Forelimb muscle (tissue), 1 donor: ENCODE measurements around the gene FRA10AC1. TPM values are rescaled to one million over a fixed set of nuclear protein-coding genes. Genes with fewer than 3 reads are reported as not detected.
A peak's percentile ranks its signal among the peaks of the same experiment; 100 is the strongest.

Source experiments
- DNase-seq: peaks from one replicate; pipeline ENCODE4 v3.0.0-alpha.2; 2013; ENCODE audit warnings: low read depth
- polyA plus RNA-seq: library from polyadenylated mRNA; unstranded; fragments of 120-200 nt; gene quantifications from one replicate; pipeline ENCODE4 v1.2.1, GENCODE V29; 2013; ENCODE audit not compliant: insufficient read length

FRA10AC1 gene
- 25.9 TPM for polyA plus RNA-seq

DNA sequence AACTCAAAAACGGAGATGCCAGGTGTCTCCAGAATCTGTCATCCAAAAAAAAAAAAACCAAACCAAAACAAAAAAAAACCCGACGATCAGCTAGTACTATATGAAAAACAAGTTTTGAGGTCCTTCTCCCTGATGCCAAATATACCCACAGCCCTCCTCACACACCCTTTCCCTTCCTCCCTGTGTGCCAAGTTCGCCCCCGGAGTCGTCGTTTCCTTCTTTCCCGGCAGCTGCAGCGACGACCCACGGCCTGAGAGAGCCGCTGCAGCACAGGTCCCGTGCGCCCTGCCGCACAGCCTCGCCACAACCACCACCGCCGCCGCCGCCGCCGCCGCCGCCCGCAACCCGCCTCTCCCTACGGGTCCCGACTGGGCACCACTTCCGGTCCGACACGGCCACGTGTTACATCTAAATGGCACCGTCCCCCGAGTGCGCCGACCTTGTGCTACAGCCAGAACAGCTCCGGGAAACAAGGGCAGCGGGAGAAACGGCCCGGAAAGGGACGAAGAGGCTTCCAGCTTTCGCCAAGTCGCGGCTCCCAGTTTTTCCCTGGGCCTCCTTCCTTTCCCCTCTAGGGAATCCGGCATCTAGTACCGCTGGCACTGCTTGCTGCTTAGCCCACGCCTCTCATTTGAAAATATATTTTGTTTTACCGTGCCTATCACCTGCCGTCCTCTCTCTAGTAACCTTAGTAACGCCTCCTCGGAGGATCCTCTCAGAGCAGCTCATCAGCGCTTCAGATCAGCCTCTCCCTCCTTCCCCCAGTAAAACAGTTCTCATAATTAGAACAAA, at the start of gene FRA10AC1:
TSS of gene FRA10AC1 (minus strand) at position 383 of the 792 bp plus-strand sequence. CDS start 2,486 bp downstream, outside the sequence.
- peak; percentile 77 for DNase-seq

- no peak for DNase-seq
Measured at GRCh38 chr10:93751832-93752231, 49.4 kb upstream of the FRA10AC1 start.

DNA sequence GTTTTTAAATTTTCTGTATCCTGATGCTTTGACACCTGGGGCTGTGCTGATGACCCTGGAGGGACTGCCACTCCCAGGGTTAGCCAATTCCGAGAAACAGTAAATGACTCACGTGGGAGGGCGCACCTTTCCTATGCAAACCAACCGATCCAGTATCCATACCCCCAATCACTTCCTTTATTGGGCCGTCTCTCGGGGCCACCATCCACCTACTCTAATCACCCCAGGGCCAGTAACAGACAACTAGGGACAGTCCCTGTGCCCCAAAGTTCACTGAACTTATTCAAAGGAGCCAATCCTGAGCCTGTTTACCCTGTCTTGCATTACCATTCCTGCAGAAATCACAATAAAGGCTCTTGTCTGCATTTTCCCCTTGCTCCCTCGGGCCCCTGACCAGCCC, 48.7 kb upstream of the FRA10AC1 start:
- no peak for DNase-seq

DNA sequence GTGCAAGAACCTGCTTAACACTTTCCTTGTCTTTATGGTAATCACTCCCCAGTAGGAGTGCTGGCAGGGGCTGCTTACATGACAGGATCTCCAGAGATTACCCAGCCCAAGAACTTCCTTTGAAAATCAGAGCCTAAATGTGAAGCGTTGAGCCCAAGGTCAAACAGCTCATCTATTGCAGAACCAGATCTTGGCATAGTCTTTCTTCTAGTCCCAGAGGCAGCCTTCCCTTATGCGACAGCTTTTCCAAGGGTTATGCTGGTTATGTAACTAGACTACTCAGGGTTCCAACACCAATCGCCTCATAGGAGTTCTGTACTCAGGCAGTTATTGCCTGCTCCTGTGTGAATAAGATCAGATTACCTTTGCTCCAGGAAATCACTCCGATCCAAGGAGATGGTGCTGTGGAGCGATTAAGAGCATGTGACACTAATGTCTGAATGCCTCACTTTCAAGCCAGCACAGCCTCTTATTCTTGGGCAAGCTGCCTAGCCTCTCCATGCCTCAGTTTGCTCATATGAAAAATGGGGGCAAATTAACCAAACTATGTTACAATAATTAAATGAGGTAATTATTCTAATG, 46.9 kb upstream of the FRA10AC1 start:
- no peak for DNase-seq

DNA sequence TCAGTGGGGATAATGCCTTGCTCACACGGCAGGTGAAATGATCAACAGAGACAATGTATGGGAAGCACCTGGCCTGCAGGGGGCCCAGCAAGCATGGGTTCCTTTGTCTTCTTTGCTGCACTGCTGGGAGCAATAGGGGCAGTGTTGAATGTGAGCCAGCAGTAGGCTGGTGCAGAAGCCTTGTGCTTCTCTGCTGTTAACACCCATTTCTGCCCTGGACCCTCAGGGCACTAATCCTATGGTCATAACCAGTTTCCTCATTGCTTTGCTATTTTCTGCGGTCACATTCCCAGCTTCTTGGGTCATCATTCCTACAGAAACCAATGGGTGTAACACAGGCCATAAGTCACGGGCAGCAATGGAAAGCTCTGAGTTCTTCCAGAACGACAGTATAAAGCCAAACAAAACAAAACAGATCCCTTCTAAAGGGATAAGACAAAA, 44.5 kb upstream of the FRA10AC1 start:
- no peak for DNase-seq

DNA sequence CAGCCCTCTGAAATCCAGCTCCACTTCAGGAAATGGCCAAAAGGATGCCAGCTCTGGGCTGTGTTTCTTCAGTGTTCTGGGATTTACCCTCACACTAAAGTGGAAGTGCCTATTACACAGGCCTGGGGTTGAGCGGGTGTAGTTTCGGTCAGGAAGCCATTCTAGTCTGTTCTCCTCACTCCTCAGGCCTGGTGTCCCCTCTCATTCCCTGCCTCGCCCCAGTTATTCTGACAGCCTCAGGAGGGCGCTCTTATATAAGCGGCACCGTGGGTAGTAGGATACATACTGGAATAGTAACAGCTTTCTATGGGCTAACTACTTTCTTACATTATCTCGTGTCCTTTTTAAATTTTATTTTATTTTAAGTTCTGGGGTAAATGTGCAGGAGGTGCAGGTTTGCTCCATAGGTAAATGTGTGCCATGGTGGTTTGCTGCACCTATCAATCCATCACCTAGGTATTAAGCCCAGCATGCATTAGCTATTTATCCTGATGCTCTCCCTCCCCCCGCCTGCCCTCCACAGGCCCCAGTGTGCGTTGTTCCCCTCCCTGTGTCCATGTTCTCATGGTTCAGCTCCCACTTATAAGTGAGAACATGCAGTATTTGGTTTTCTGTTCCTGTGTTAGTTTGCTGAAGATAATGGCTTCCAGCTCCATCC, 43.1 kb upstream of the FRA10AC1 start:
- DNase-seq: no peak

- no peak for DNase-seq
Measured at GRCh38 chr10:93742633-93743349, 40.4 kb upstream of the FRA10AC1 start.

DNA sequence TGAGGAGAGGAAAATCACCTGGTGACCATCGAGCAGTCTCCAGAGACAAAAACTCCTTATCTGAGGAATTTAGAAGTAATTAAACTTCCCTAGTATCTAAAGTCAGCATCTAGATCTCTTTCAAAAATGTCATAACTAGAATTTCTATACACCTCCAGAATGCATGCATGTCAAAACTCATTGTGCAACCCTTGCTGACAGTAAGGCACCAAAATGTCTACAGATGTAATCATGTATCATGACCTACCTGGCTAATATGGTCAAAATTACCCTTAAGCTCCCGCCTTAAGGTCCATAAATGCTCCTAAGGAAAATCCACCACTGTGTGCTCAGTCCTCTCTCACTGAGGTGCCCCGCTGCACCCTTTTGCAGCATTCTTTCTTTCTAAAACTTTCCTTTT, 39.0 kb upstream of the FRA10AC1 start:
- no peak for DNase-seq

- no peak for DNase-seq
Measured at GRCh38 chr10:93726024-93726423, 23.6 kb upstream of the FRA10AC1 start.

- no peak for DNase-seq
Measured at GRCh38 chr10:93723153-93723552, 20.8 kb upstream of the FRA10AC1 start.

- DNase-seq: no peak
Measured at GRCh38 chr10:93722550-93722949, 20.2 kb upstream of the FRA10AC1 start.

DNA sequence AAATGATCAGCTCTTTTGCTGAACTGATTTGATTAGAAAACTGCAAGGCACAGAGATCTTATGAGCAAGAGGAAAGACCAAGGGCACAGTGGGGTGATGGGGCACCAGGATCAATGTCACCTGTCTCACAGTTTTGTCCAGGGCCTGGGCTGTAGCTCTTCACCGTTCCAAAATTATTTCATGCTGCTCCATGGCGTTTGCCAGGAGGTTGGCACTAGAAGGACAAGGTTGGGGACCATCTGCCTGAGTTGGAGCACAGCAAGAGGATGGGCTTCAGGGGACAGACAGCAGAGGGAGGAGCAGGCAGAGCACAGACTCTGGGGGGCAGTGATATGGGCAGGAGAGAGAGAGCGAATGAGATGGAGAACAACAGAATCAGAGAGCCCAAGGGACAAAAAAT, 17.5 kb upstream of the FRA10AC1 start:
- DNase-seq: no peak

GRCh38 chr10:93718937-93719725, 16.7 kb upstream of the FRA10AC1 start:
- DNase-seq: no peak

GRCh38 chr10:93716766-93717165, 14.4 kb upstream of the FRA10AC1 start:
- DNase-seq: no peak

- DNase-seq: no peak
Measured at GRCh38 chr10:93715345-93715744, 13.0 kb upstream of the FRA10AC1 start.

DNA sequence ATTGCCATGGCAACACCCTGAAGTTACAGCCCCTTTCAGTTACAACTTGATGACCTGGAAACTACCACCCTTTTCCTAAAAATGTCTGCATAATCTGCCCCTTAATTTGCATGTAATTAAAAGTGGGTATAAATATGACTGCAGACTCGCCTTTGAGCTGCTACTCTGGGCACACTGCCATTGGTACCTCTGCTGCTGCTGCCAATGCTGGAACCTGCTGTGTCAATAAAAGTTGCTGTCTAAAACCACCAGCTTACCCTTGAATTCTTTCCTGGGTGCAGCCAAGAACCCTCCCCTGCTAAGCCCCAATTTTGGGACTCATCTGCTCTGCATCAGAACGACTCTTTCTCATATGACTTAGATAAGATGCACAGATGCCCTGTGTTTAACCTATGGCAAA, 10.2 kb upstream of the FRA10AC1 start:
- no peak for DNase-seq

GRCh38 chr10:93711891-93712290, 9.5 kb upstream of the FRA10AC1 start:
- no peak for DNase-seq

DNA sequence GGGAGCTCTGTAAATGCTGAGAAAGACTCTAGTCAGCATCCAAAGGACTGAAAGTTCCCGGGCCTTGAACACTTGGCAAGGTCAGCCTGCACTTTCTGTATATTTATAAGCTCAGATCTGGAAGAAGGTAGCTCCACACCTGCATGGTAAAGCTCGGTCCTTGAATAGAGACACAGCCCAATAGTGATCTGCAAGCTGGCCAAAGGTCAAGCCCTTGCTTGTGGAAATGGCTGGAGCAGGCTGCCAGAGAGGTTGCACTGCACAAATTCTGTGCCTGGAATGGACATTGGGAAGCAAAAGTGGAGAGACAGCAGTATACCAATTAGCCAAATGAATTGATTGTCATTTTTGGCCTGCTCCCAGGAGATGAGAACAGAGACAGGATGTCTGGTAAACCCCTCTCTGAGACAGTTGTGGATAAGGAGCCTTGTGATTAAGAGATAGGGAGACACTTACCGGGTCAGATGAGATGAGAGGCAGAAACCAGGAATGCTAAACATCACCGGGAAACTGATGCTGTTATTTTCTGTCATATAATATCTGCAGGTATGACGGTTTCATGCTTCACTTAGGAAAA, 8.0 kb upstream of the FRA10AC1 start:
- DNase-seq: no peak

DNA sequence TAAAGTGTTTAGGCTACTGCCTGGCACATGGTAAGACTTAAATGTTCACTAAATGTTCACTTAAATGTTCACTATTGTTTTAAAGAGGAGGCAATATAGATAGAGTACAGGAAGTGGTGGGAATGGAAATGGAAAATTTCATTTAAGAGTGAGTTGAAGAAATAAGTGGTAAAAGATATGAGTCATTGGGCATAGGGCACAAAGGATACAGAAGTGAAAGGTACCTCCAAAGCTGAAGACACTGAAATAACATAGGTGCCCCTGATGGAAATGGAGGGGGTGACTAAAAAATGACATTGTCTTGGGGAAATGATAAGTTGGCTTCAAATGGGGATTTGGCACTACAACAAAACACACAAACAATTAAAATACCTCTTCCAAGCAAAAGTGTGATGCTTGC, 5.2 kb upstream of the FRA10AC1 start:
- no peak for DNase-seq

- no peak for DNase-seq
Measured at GRCh38 chr10:93704451-93704850, 2.1 kb upstream of the FRA10AC1 start.

DNA sequence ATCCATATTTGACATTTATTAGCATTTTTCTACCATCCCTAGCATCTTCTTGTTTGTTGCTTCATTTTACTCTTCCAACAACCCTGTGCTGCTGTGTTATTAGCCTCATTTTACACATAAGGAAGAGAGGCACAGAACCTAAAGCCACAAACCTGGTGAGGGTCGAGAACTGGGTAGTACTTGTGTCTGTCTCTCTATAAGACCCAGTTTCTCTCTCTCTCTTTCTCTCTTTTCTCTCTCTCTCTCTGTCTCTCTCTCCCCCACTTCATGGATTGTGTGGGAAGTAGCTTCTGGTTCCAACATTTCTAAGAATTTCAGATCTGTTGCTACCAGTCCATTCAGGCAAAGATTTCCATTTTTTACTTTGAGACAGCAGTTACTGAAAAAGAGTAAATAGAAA, 1.4 kb upstream of the FRA10AC1 start:
- no peak for DNase-seq
